GM12891 (cell line): ENCODE data around the gene TRIM66.

Experiments
- PAX5 ChIP-seq: IDR thresholded peaks from 2 replicates; pipeline ENCODE4 v1.6.1; 2011; ENCODE audit warnings: low read length, moderate library complexity, mild to moderate bottlenecking; ENCODE audit not compliant: insufficient read depth, severe bottlenecking
- POLR2A ChIP-seq: IDR thresholded peaks from 2 replicates; pipeline ENCODE4 v1.6.1; 2011; ENCODE audit warnings: low read depth, low read length, control low read depth
- POLR2AphosphoS5 ChIP-seq: IDR thresholded peaks from 2 replicates; pipeline ENCODE4 v1.6.1; 2011; ENCODE audit warnings: low read depth, low read length, control low read depth
- SPI1 ChIP-seq: IDR thresholded peaks from 2 replicates; pipeline ENCODE4 v1.6.1; 2011; ENCODE audit warnings: low read depth, low read length, control low read depth
- TAF1 ChIP-seq: IDR thresholded peaks from 2 replicates; pipeline ENCODE4 v1.6.1; 2011; ENCODE audit warnings: low read depth, low read length, control low read depth

- TF ChIP-seq POLR2A (no peak), POLR2AphosphoS5 (no peak), TAF1 (no peak), SPI1 (no peak), PAX5 (no peak)
Measured at GRCh38 chr11:8714622-8715225, 32.3 kb upstream of the TRIM66 start.
